CD1c-positive myeloid dendritic cell (primary cell): ENCODE measurements around the gene NPHP3.
"Not testable (repeated sequence)": the region's sequence is repeated elsewhere in the genome, so short reads cannot be mapped to it uniquely, and the experiment has no call there.

ENCODE experiments used
- DNase-seq: peaks from one replicate; pipeline ENCODE4 v3.0.0-alpha.2; 2016; ENCODE audit errors: extremely low spot score

The NPHP3 gene

DNA sequence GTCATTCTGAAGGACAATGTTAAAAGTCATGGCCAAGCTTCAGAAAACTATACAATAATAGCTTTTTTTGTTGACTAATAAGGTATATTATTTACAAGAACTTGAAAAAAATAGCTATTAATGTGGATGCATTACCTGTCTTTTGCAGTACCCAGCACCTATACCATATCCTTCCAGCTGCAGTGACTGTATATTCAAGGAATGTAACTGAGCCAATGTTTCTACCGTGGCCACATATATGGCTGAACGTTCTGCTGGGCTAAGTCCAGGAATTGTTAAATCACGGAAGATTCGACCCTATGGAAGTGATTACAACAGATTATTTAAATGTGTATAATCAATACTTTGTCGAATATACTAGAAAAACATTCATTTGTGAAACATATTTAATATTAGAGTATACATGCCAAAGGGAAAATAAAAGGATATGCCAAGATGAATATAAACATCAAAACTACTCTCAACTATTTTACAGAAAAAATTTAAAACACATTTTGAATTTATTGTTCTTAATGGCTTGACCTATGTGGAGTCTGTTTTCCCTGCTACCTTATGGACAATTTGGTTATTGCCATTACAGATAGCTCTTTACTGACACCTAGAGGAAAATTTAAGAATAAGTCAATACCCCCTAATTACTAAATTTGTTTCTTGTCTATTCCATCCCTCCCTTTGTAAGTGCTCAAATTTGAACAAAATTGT lies 80.2 kb downstream of the NPHP3 start:
- DNase-seq, result peak; percentile 65

DNA sequence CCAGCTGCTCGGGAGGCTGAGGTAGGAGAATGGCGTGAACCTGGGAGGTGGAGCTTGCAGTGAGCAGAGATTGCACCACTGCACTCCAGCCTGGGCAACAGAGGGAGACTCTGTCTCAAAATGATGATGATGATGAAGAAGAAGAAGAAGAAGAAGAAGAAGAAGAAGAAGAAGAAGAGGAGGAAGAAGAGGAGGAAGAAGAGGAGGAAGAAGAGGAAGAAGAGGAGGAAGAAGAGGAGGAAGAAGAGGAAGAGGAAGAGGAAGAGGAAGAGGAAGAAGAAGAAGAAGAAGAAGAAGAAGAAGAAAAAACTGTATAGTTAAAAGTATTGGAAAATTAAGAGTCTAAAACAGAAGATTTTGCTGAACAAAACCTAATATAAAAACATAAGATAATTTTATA lies 80.8 kb downstream of the NPHP3 start:
- not testable (repeated sequence) for DNase-seq

DNA sequence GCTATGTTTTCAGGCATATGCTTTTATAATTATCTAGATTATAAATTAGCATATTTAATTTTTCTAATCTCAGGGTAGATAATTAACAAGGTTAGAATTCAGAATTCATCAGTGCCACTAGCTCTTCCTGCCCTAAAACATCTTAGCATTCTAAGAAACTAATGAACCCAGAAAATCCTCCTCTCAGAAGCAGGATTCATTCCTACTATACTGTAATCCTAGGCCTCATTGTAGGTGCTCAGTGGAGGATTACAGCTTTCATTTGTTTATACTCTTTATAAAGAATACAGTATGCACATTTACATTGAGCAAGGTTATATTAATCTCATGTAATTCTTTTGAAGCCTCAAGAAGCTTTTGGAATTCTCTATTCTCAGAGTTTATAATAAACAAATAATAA lies 83.5 kb downstream of the NPHP3 start:
- no peak for DNase-seq

DNA sequence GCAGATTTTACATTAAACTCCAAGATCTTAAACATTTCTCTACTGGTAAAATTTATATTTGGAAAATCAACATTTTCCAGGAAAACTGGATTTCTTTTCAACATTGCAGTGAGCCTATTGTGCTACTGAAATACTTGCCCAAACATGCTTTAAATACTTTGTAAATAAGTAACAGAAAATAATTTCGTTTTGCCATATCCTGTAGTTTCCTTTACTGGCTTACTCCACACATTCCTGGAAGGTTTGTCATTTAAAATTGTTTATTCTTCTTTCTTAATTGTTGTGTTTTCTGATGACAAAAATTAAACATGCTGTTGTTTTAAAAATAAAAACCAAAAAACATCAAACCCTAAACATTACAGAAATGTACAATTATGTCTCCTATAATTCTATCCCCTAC lies 84.6 kb downstream of the NPHP3 start:
- no peak for DNase-seq

DNA sequence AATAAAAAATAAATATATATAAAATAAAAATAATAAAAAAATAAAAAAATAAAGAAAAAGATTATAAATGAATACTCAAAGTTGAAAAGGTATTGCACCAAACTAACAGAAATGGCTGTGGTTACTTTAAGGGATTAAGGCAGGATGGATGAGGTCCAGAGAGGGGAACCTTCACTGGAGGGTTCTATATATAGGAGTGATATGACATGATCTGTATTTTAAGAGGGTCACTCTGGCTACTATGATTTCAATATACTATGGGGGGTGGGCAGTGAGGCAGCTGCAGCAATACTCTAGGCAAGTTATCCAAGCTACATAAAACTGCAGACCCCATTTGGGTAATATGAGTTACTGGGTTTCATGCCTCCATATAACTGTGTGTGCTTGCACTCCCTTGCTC lies 87.2 kb downstream of the NPHP3 start:
- no peak for DNase-seq
